SK-N-SH treated with all-trans-retinoic acid at 6 μM for 48 hours (cell line): ENCODE data around the gene NRAP.

Experiments
- ATAC-seq: fragments of 200-7000 bp; cut with Tn5 transposase; 3 replicates; pipeline ENCODE4 v1.9.1; 2020; ENCODE audit warnings: mild to moderate bottlenecking, moderate library complexity
- ARNTL ChIP-seq: fragments of 450-650 bp; formaldehyde crosslinking; IDR thresholded peaks from 2 replicates; pipeline ENCODE4 v1.5.0; 2020; ENCODE audit warnings: low read depth, mild to moderate bottlenecking, moderate library complexity, borderline replicate concordance
- BACH2 ChIP-seq: fragments of 250-450 bp; sonication (Bioruptor Pico); IDR thresholded peaks from 2 replicates; pipeline ENCODE4 v1.9.0; 2021; ENCODE audit warnings: mild to moderate bottlenecking, borderline replicate concordance
- CREB5 ChIP-seq: fragments of 250-450 bp; sonication (Bioruptor Pico); IDR thresholded peaks from 2 replicates; pipeline ENCODE4 v1.5.1; 2020; ENCODE audit warnings: low read depth, mild to moderate bottlenecking, moderate library complexity
- CSDC2 ChIP-seq: fragments of 250-450 bp; sonication (Bioruptor Pico); IDR thresholded peaks from 2 replicates; pipeline ENCODE4 v1.5.0; 2020; ENCODE audit warnings: mild to moderate bottlenecking, moderate library complexity
- CSRNP3 ChIP-seq: fragments of 250-450 bp; sonication (Bioruptor Pico); IDR thresholded peaks from 2 replicates; pipeline ENCODE4 v1.5.1; 2021; ENCODE audit warnings: mild to moderate bottlenecking, moderate library complexity
- ESRRG ChIP-seq: fragments of 250-450 bp; sonication (Bioruptor Pico); IDR thresholded peaks from 2 replicates; pipeline ENCODE4 v1.6.1; 2021; ENCODE audit warnings: mild to moderate bottlenecking
- GLIS3 ChIP-seq: fragments of 250-450 bp; sonication (Bioruptor Pico); IDR thresholded peaks from 2 replicates; pipeline ENCODE4 v1.5.0; 2020; ENCODE audit warnings: mild to moderate bottlenecking, moderate library complexity
- OSR1 ChIP-seq: fragments of 250-450 bp; sonication (Bioruptor Pico); IDR thresholded peaks from 2 replicates; pipeline ENCODE4 v1.8.0; 2022; ENCODE audit warnings: moderate library complexity, mild to moderate bottlenecking, inconsistent platforms
- POU6F1 ChIP-seq: fragments of 250-450 bp; sonication (Bioruptor Pico); IDR thresholded peaks from 2 replicates; pipeline ENCODE4 v1.8.0; 2021; ENCODE audit warnings: low read depth, mild to moderate bottlenecking, moderate library complexity, borderline replicate concordance
- PPARA ChIP-seq: fragments of 250-450 bp; sonication (Bioruptor Pico); IDR thresholded peaks from 2 replicates; pipeline ENCODE4 v1.5.0; 2020; ENCODE audit warnings: mild to moderate bottlenecking, borderline replicate concordance
- RARB ChIP-seq: fragments of 250-450 bp; sonication (Bioruptor Pico); IDR thresholded peaks from 2 replicates; pipeline ENCODE4 v1.8.0; 2021; ENCODE audit warnings: mild to moderate bottlenecking, moderate library complexity
- TCF4 ChIP-seq: fragments of 250-450 bp; sonication (Bioruptor Pico); IDR thresholded peaks from 2 replicates; pipeline ENCODE4 v1.8.0; 2021; ENCODE audit warnings: mild to moderate bottlenecking, moderate library complexity, borderline replicate concordance
- TOX ChIP-seq: fragments of 250-450 bp; sonication (Bioruptor Pico); IDR thresholded peaks from 2 replicates; pipeline ENCODE4 v1.8.0; 2021; ENCODE audit warnings: mild to moderate bottlenecking, moderate library complexity, borderline replicate concordance
- TSHZ2 ChIP-seq: fragments of 250-450 bp; sonication (Bioruptor Pico); IDR thresholded peaks from 2 replicates; pipeline ENCODE4 v1.5.0; 2020; ENCODE audit warnings: mild to moderate bottlenecking, moderate library complexity
- ZC3H10 ChIP-seq: fragments of 250-450 bp; sonication (Bioruptor Pico); IDR thresholded peaks from 2 replicates; pipeline ENCODE4 v1.5.1; 2021; ENCODE audit warnings: mild to moderate bottlenecking, moderate library complexity
- ZFP30 ChIP-seq: fragments of 450-650 bp; formaldehyde crosslinking; IDR thresholded peaks from 2 replicates; pipeline ENCODE4 v1.5.0; 2022; ENCODE audit warnings: mild to moderate bottlenecking, moderate library complexity
- ZNF565 ChIP-seq: fragments of 450-650 bp; formaldehyde crosslinking; conservative IDR thresholded peaks from 2 replicates; pipeline ENCODE4 v1.5.0; 2020; ENCODE audit warnings: low read depth, mild to moderate bottlenecking, moderate library complexity
- ZNF70 ChIP-seq: fragments of 450-650 bp; formaldehyde crosslinking; IDR thresholded peaks from 2 replicates; pipeline ENCODE4 v1.5.0; 2020; ENCODE audit warnings: mild to moderate bottlenecking, moderate library complexity
- ZNF8 ChIP-seq: fragments of 450-650 bp; formaldehyde crosslinking; IDR thresholded peaks from 2 replicates; pipeline ENCODE4 v1.5.0; 2020; ENCODE audit warnings: mild to moderate bottlenecking, moderate library complexity

NRAP gene

GRCh38 chr10:113590581-113590980 is 73.3 kb downstream of the NRAP start:
- ATAC-seq, result no peak
- TF ChIP-seq ZC3H10 (CRISPR knock-in tag) (no peak), ZNF8 (CRISPR knock-in tag) (no peak), TCF4 (CRISPR knock-in tag) (no peak)
- TF ChIP-seq, all 23 proteins: peak for 0

GRCh38 chr10:113589201-113589770 is 74.6 kb downstream of the NRAP start:
- no peak for ATAC-seq
- no peak for TF ChIP-seq GLIS3 (CRISPR knock-in tag)
- TF ChIP-seq ZNF565 (CRISPR knock-in tag), result no peak
- no peak for TF ChIP-seq PPARA (CRISPR knock-in tag)
- no peak for TF ChIP-seq ESRRG (CRISPR knock-in tag)
- TF ChIP-seq CSRNP3 (CRISPR knock-in tag), result no peak
- no peak for TF ChIP-seq ZFP30 (CRISPR knock-in tag)
- no peak for TF ChIP-seq ZC3H10 (CRISPR knock-in tag)
- TF ChIP-seq ZNF8 (CRISPR knock-in tag), result no peak
- TF ChIP-seq OSR1 (CRISPR knock-in tag), result no peak
- TF ChIP-seq POU6F1 (CRISPR knock-in tag), result no peak
- no peak for TF ChIP-seq RARB
- TF ChIP-seq TOX (CRISPR knock-in tag), result no peak
- no peak for TF ChIP-seq CSDC2 (CRISPR knock-in tag)
- TF ChIP-seq BACH2 (CRISPR knock-in tag), result no peak
- no peak for TF ChIP-seq ZNF70 (CRISPR knock-in tag)
- TF ChIP-seq TSHZ2 (CRISPR knock-in tag), result no peak

- TF ChIP-seq ZNF8 (CRISPR knock-in tag), result no peak
- no peak for TF ChIP-seq ARNTL (CRISPR knock-in tag)
- no peak for TF ChIP-seq CREB5
- no peak for TF ChIP-seq ESRRG (CRISPR knock-in tag)
- TF ChIP-seq TOX (CRISPR knock-in tag), result no peak
- no peak for TF ChIP-seq RARB
- TF ChIP-seq BACH2 (CRISPR knock-in tag), result no peak
- no peak for TF ChIP-seq ZNF565 (CRISPR knock-in tag)
- no peak for TF ChIP-seq POU6F1 (CRISPR knock-in tag)
- no peak for TF ChIP-seq ZFP30 (CRISPR knock-in tag)
- TF ChIP-seq TSHZ2 (CRISPR knock-in tag), result no peak
- TF ChIP-seq, all 23 proteins: peak for 0
- ATAC-seq, result no peak
These were observed 77.9 kb downstream of the NRAP start for GRCh38 chr10:113585949-113586348.
